ENCODE data around the gene SPOCD1. TPM values are rescaled to one million over a fixed set of nuclear protein-coding genes. Genes with fewer than 3 reads are reported as not detected.

SPOCD1 gene
- total RNA-seq, 4 donors from 2014 or later: 0.63 to 23.9 (median 23.2) TPM; not detected in 1

DNA sequence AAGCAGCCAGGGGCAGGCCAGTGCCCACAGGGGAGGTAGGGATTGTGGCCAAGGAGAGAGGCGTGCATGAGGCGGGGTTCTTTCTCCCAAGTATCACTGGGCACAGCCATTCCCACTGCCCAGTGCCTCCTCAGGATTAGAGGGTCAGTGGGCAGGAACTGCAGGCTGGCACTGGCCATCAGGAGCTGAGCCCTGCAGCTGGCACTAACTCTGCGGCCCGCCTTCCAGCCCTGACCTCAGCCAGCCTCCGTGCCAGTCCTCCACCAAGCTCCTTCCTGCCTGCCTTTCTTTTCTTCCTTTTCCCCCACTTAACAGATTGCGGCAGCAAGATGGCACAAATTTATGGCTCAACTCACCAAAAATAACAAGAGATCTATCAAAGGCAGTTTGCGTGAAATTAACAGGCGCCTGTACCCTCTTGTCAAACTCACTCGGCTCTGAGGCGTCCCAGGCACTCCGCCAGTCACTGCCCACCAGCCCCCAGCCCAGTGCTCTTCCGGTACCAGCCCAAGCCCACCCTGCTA, 62.8 kb downstream of the SPOCD1 start:
- TF ChIP-seq, protein P1, sequence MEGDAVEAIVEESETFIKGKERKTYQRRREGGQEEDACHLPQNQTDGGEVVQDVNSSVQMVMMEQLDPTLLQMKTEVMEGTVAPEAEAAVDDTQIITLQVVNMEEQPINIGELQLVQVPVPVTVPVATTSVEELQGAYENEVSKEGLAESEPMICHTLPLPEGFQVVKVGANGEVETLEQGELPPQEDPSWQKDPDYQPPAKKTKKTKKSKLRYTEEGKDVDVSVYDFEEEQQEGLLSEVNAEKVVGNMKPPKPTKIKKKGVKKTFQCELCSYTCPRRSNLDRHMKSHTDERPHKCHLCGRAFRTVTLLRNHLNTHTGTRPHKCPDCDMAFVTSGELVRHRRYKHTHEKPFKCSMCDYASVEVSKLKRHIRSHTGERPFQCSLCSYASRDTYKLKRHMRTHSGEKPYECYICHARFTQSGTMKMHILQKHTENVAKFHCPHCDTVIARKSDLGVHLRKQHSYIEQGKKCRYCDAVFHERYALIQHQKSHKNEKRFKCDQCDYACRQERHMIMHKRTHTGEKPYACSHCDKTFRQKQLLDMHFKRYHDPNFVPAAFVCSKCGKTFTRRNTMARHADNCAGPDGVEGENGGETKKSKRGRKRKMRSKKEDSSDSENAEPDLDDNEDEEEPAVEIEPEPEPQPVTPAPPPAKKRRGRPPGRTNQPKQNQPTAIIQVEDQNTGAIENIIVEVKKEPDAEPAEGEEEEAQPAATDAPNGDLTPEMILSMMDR (IDR thresholded peaks at IDR 0.05): no peak
- DNase-seq (ENCODE audit: low spot score) (no peak), ATAC-seq (ENCODE audit: low FRiP score) (no peak)

DNA sequence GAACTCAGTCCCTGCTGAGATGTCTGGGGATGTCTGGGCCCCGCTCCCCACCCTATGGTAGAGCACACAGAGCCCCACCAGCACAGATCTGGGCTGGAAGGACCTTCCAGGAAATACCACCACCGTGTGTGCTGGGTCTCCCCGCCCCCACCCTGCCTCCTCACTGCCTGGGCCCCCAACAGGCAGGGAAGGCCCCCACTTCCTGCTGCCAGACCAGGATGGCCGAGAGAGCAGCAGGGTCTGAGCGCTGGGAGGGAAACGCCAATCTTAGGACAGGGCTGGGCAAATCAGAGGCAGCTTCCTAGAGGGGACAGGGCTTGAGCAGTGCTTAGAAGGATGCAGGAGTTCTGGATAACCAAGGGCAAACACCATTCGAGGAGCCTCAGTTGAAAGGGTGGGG, 63.6 kb downstream of the SPOCD1 start:
- DNase-seq (ENCODE audit: low spot score) (no peak), ATAC-seq (ENCODE audit: low FRiP score) (no peak)
- TF ChIP-seq, protein P1 (IDR thresholded peaks at IDR 0.05): no peak

DNA sequence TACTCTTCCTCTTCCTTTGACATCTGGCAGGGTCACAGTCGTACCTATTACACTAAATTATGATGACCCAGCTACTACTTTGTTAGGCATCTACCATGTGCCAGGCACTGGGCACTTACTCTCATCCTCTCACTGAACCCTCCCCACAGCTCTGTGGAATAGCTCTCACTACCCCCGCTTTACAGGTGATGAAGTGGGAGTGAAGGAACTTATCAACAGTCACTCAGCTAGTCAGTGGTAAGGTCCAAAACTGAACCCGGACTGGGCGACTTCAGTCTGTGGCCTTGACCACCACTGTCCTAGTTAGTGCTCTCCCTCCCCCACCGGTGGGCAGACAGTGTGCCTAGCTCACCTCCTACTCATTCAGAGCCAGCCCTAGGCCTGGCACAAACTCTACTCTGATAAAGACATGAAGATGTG, 64.0 kb downstream of the SPOCD1 start:
- DNase-seq (ENCODE audit: low spot score) (no peak), ATAC-seq (ENCODE audit: low FRiP score) (no peak)
- TF ChIP-seq, protein P1 (IDR thresholded peaks at IDR 0.05): no peak

DNA sequence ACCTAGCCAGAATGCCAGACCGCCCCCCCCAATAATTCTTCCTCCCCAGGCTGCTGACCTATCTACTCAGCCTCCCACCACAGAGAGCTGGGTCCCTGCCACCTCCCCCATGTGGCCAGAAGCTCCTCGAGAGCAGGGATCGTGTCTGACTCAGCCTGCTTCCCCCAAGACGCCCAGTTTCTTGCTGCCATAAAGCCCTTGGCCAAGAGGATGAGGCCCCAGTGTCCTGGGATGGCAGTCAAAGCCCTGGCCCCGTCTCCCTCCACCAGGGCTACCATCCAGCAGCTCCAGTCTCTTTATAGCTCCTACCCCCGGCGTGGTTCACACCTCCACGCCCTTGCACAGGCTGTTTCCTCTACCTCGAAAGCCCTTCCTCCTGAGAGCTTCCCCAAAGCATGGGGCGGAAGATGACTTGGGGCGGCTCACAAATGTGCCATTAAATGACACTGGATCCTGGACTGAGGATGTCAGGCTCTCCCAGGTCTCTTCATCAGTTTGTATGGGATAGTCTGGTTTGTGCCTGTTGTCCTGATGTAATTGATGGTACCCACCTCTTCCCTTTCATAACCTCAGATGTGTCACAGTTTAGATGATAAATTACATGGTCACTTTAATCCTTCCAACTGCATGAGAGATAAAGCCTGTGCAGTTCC, 64.8 kb downstream of the SPOCD1 start:
- DNase-seq (ENCODE audit: low spot score) (no peak), ATAC-seq (ENCODE audit: low FRiP score) (no peak)
- TF ChIP-seq, protein P1 (IDR thresholded peaks at IDR 0.05): no peak

DNA sequence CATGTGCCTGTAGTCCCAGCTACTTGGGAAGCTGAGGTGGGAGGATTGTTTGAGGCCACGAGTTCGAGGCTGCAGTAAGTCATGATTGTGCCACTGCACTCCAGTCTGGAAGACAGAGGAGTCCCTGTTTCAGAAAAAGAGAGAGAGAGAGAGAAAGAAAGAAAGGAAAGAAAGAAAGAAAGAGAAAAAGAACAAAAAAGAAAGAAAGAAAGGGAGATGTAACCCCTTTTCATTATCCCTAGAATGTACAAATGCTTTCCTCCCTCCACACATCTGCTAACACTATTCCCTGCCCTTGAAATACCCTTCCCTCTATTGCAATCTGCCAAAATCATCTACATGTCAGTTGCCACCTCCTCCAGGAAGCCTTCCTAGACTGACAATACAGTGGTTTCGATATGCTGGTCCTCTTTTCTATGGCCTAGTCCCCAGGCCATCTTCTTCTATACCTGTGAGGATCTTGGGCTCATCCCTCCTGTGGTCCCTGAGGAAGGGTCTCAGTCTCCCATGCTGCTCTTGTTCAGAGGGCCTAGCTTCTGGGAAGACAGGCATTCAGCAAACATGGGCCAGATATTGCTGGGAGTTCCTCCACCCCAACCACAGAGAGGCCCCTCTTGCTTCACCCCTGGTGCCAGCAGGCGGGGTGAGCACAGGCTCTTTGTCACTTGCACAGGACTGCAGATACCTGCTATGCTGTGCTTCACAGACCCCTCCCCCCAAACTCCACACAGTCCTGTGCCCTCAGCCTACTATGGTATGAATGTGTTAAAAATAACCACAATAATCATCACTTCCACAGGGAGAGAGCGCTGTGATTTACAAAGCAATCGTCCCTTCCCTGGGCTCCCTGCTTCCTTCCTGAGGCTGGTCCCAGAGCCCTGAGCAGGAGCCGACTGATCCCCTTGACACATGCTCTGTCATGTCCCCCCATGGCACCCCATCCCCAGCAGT, 65.8 kb downstream of the SPOCD1 start:
- ATAC-seq (ENCODE audit: low FRiP score) (no peak), DNase-seq (ENCODE audit: low spot score) (no peak)

DNA sequence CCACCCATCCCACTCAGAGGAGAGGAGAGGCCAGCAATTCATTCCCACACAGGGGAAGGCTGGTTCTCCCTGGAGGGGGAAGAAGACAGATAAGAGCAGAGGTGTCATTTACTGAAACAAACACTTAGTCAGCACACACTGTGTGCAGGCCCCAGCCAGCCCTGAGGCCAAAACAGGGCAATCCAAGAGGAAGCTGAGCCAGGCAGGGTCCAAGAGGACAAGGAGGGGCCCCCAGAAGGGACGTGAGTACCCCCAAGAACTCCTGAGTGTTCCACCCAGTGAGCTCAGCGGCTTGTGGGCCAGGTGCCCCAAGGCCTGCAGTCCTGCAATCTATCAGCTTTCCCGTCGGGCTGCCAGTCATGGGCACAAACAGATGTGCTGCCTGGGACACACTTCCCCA, 67.5 kb downstream of the SPOCD1 start:
- TF ChIP-seq, protein P1 (IDR thresholded peaks at IDR 0.05): no peak
- DNase-seq (ENCODE audit: low spot score): no peak
- ATAC-seq (ENCODE audit: low FRiP score): no peak

More for the DNA sequence above, 65.8 kb downstream of the SPOCD1 start:
- TF ChIP-seq, protein P1 (IDR thresholded peaks at IDR 0.05): no peak

Measured in omental fat pad (tissue), 4 donors.